Measurements from ENCODE around the gene SMIM35. TPM values are rescaled to one million over a fixed set of nuclear protein-coding genes. Genes with fewer than 3 reads are reported as not detected.

The SMIM35 gene
- not detected in 2 replicates for total RNA-seq (2012; rRNA removed)

- Histone ChIP-seq H3K4me3 (ENCODE audit: low read length) (no peak within 1 kb of the TSS), H3K9ac (ENCODE audit: low read depth, low read length) (no peak within 1 kb of the TSS), H3K27me3 (ENCODE audit: control insufficient read depth, insufficient read depth, low read length) (peaks cover 8% of the 10 kb centered on the region), H3K4me2 (ENCODE audit: low read length) (no peak within 1 kb of the TSS), H3K4me1 (ENCODE audit: control insufficient read depth, insufficient read depth, low read length) (no peaks in the 10 kb centered on the region), H3K36me3 (ENCODE audit: insufficient read depth, low read length) (no peaks in the 10 kb centered on the region), H3K9me3 (replicated peaks; ENCODE audit: low read length) (no peaks in the 10 kb centered on the region)
Measured at GRCh38 chr11:118086913-118087768, at the start of gene SMIM35. TSS of gene SMIM35 (minus strand) at chr11:118086963. CDS start at chr11:118086757, 206 bp downstream.

DNA sequence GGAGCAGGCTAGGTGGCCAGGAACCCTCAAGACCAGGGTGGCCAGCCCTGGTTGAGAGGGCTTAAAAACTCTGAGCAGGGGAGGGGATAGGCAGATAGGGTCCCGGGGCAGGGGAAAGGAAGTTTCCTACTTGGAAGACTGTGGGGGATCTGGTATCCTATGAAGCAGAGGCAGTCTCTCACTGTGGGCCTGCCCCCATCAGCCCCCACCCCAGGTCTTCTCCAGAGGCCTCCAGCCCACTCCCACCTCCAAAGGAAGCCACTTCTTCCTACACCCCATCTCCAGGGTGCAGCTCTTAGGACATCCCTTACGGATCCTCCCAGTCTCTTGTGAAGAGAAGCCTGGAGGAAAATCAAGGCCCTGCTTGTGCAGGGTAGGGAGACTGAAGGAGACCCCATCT is 49.6 kb upstream of the SMIM35 start:
- H3K9me3 ChIP-seq (replicated peaks; ENCODE audit: low read length), result no peaks in the 10 kb centered on the region
- no peak overlapping the region for H3K4me2 ChIP-seq (ENCODE audit: low read length)
- H3K4me3 ChIP-seq (ENCODE audit: low read length), result no peak overlapping the region
- peaks cover 45% of the 10 kb centered on the region for H3K27me3 ChIP-seq (ENCODE audit: control insufficient read depth, insufficient read depth, low read length)
- H3K9ac ChIP-seq (ENCODE audit: low read depth, low read length), result no peak overlapping the region
- no peaks in the 10 kb centered on the region for H3K36me3 ChIP-seq (ENCODE audit: insufficient read depth, low read length)
- no peaks in the 10 kb centered on the region for H3K4me1 ChIP-seq (ENCODE audit: control insufficient read depth, insufficient read depth, low read length)

DNA sequence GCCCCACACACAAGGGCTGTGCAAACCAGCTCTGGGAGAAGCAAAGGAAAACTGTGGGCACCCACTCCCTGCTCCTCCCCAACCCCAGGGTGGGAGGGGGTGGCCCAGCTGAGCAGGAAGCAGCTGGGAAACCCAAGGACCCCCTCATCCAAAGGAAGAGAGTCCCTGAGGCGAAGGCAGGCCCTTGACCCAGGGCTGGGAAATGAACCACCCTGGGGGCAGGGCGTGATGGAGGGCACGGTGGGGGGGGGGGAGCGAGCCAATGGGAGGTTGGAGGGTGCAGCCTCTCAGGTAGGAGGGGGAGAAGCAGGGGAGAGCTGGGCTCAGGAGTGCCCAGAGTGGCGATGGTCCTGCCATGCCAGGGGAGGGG is 49.0 kb upstream of the SMIM35 start:
- Histone ChIP-seq H3K27me3 (ENCODE audit: control insufficient read depth, insufficient read depth, low read length) (peaks cover 41% of the 10 kb centered on the region), H3K4me2 (ENCODE audit: low read length) (no peak overlapping the region), H3K4me3 (ENCODE audit: low read length) (no peak overlapping the region), H3K9me3 (replicated peaks; ENCODE audit: low read length) (no peaks in the 10 kb centered on the region), H3K36me3 (ENCODE audit: insufficient read depth, low read length) (no peaks in the 10 kb centered on the region), H3K4me1 (ENCODE audit: control insufficient read depth, insufficient read depth, low read length) (no peaks in the 10 kb centered on the region), H3K9ac (ENCODE audit: low read depth, low read length) (no peak overlapping the region)

- no peaks in the 10 kb centered on the region for H3K9me3 ChIP-seq (replicated peaks; ENCODE audit: low read length)
- no peak overlapping the region for H3K9ac ChIP-seq (ENCODE audit: low read depth, low read length)
- H3K4me1 ChIP-seq (ENCODE audit: control insufficient read depth, insufficient read depth, low read length), result no peaks in the 10 kb centered on the region
- H3K4me3 ChIP-seq (ENCODE audit: low read length), result no peak overlapping the region
- no peaks in the 10 kb centered on the region for H3K36me3 ChIP-seq (ENCODE audit: insufficient read depth, low read length)
- H3K4me2 ChIP-seq (ENCODE audit: low read length), result no peak overlapping the region
- peaks cover 38% of the 10 kb centered on the region for H3K27me3 ChIP-seq (ENCODE audit: control insufficient read depth, insufficient read depth, low read length)
Measured at GRCh38 chr11:118135051-118135795, 48.5 kb upstream of the SMIM35 start.

DNA sequence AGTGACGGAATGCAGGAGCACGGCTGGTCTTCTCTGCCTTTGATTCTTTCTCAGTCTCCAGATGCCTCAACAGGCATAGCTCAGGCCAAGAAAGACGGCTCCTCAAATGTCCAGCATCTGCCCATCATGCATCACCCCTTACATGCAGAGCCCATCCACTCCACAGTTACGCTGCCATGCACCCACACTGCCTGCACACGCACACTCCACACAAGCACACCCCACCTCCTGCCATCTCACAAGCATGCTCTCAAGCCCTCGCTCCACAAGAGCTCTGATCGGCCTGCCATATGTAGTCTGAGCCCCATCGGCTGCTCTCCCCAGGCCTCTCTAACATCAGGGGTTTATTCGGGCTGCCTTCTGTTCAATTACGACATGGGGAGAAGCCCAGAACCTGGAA is 47.1 kb upstream of the SMIM35 start:
- Histone ChIP-seq H3K9ac (ENCODE audit: low read depth, low read length) (no peak overlapping the region), H3K9me3 (replicated peaks; ENCODE audit: low read length) (no peaks in the 10 kb centered on the region), H3K36me3 (ENCODE audit: insufficient read depth, low read length) (no peaks in the 10 kb centered on the region), H3K4me2 (ENCODE audit: low read length) (no peak overlapping the region), H3K4me1 (ENCODE audit: control insufficient read depth, insufficient read depth, low read length) (no peaks in the 10 kb centered on the region), H3K4me3 (ENCODE audit: low read length) (no peak overlapping the region), H3K27me3 (ENCODE audit: control insufficient read depth, insufficient read depth, low read length) (peaks cover 34% of the 10 kb centered on the region)

- no peaks in the 10 kb centered on the region for H3K4me1 ChIP-seq (ENCODE audit: control insufficient read depth, insufficient read depth, low read length)
- no peak overlapping the region for H3K9ac ChIP-seq (ENCODE audit: low read depth, low read length)
- H3K9me3 ChIP-seq (replicated peaks; ENCODE audit: low read length), result no peaks in the 10 kb centered on the region
- H3K36me3 ChIP-seq (ENCODE audit: insufficient read depth, low read length), result no peaks in the 10 kb centered on the region
- H3K4me3 ChIP-seq (ENCODE audit: low read length), result no peak overlapping the region
- H3K4me2 ChIP-seq (ENCODE audit: low read length), result no peak overlapping the region
- H3K27me3 ChIP-seq (ENCODE audit: control insufficient read depth, insufficient read depth, low read length), result peaks cover 29% of the 10 kb centered on the region
Measured at GRCh38 chr11:118132385-118133151, 45.8 kb upstream of the SMIM35 start.

GRCh38 chr11:118129471-118130172 is 42.9 kb upstream of the SMIM35 start:
- H3K4me1 ChIP-seq (ENCODE audit: control insufficient read depth, insufficient read depth, low read length), result no peaks in the 10 kb centered on the region
- no peak overlapping the region for H3K9ac ChIP-seq (ENCODE audit: low read depth, low read length)
- H3K9me3 ChIP-seq (replicated peaks; ENCODE audit: low read length), result no peaks in the 10 kb centered on the region

DNA sequence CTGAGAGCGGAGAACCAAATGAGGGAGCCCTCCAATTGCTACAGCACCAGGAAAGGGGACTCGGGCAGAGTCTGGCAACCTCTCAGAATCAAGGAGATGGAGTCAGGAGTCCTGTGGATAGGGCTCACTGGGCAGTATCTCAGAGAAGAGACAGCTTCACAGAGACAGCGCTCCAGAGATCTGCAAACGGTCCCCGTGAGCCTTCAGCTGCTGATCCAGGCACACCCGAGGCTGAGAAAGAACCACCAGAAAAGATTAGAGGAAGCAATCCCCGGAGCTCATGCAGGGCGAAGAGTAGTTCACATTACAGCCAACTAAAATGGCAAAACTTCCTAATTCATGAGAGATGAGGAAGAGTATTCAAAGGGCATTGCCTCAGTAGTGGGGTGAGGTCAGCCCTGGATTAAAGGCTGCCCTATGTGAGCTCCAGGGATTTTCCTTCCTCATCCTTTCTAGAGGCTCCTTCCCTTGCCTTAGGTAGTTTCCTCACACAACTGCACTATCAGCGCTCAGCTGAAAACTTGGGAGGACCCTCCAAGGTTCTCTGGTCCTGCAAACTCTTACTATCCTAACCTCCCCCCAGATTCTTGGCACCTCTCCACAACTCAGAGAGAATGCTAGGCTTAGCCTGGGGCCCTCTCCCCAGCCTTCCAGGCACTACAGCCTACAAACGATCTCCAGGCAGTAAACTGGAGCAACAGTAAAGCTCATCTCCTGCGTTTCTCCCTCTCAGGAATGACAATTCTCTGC is 42.1 kb upstream of the SMIM35 start:
- H3K4me1 ChIP-seq (ENCODE audit: control insufficient read depth, insufficient read depth, low read length), result no peaks in the 10 kb centered on the region
- no peak overlapping the region for H3K9ac ChIP-seq (ENCODE audit: low read depth, low read length)
- no peak overlapping the region for H3K4me2 ChIP-seq (ENCODE audit: low read length)
- H3K9me3 ChIP-seq (replicated peaks; ENCODE audit: low read length), result no peaks in the 10 kb centered on the region
- no peaks in the 10 kb centered on the region for H3K36me3 ChIP-seq (ENCODE audit: insufficient read depth, low read length)
- H3K27me3 ChIP-seq (ENCODE audit: control insufficient read depth, insufficient read depth, low read length), result peaks cover 21% of the 10 kb centered on the region
- no peak overlapping the region for H3K4me3 ChIP-seq (ENCODE audit: low read length)

More at GRCh38 chr11:118129471-118130172, 42.9 kb upstream of the SMIM35 start:
- H3K4me3 ChIP-seq (ENCODE audit: low read length), result no peak overlapping the region
- no peaks in the 10 kb centered on the region for H3K36me3 ChIP-seq (ENCODE audit: insufficient read depth, low read length)
- H3K27me3 ChIP-seq (ENCODE audit: control insufficient read depth, insufficient read depth, low read length), result peaks cover 26% of the 10 kb centered on the region
- no peak overlapping the region for H3K4me2 ChIP-seq (ENCODE audit: low read length)

DNA sequence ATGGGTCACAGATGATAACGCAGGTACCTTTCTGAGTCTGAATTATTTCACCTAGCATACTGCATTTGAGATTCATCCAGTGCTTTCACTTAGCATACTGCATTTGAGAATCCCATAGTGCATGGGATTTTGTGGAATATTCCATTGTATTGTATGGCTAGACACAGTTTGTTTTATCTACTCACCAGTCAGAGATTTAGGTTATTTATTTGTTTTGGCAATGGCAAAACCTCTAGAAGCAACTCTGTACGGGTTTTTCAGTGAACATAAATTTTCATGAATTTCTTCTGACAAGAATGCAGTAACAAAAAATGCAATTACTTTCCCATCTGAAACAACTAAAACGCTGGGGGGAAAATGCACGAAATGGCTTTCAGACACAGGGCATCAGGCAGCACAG is 41.5 kb upstream of the SMIM35 start:
- no peak overlapping the region for H3K4me3 ChIP-seq (ENCODE audit: low read length)
- H3K4me1 ChIP-seq (ENCODE audit: control insufficient read depth, insufficient read depth, low read length), result no peaks in the 10 kb centered on the region
- H3K36me3 ChIP-seq (ENCODE audit: insufficient read depth, low read length), result no peaks in the 10 kb centered on the region
- H3K9me3 ChIP-seq (replicated peaks; ENCODE audit: low read length), result no peaks in the 10 kb centered on the region
- peaks cover 18% of the 10 kb centered on the region for H3K27me3 ChIP-seq (ENCODE audit: control insufficient read depth, insufficient read depth, low read length)
- no peak overlapping the region for H3K9ac ChIP-seq (ENCODE audit: low read depth, low read length)
- no peak overlapping the region for H3K4me2 ChIP-seq (ENCODE audit: low read length)

DNA sequence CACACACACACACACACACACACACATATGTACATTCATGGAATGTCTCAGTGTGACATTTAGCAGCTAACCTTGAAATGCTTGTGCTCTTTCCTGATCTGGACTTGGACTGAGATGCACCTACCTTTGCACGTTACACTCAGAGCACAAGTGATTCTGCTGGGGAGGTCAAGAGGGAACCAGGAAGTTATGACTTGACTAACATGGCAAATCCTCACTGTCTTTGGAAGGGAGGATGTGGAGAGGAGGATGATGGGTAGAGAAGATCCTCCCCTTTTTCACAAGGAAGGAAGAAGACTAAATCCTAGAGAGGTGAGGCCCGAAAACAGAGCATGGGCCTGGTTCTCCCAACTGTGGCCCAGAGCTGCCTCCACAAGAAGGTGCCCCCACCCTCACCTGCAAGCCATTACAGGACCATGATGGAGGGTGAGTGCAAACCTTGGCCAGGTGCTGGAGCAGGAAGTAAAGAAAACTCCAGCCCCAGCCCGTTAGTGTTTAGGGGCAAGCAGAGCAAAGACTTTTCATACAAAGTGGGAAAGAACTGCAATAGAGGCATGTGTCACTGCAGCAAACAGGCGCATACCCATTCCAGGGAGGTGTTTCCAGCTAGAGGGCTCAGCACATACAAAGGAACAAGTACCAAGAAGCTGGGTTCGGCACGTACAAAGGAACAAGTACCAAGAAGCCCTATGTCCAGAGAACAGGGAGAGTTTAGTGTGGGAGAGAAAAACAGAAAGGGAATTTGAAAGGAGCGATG is 39.5 kb upstream of the SMIM35 start:
- Histone ChIP-seq H3K27me3 (ENCODE audit: control insufficient read depth, insufficient read depth, low read length) (peaks cover 15% of the 10 kb centered on the region), H3K4me3 (ENCODE audit: low read length) (no peak overlapping the region), H3K36me3 (ENCODE audit: insufficient read depth, low read length) (no peaks in the 10 kb centered on the region), H3K4me2 (ENCODE audit: low read length) (no peak overlapping the region), H3K4me1 (ENCODE audit: control insufficient read depth, insufficient read depth, low read length) (no peaks in the 10 kb centered on the region), H3K9ac (ENCODE audit: low read depth, low read length) (no peak overlapping the region), H3K9me3 (replicated peaks; ENCODE audit: low read length) (no peaks in the 10 kb centered on the region)
